GM20431 (cell line): ENCODE results near the gene NEUROD4.

Experiments
- in situ Hi-C: fragments of 300-500 bp; cut with MseI, MboI; formaldehyde crosslinking; loops from one replicate; pipeline ENCODE4 v1.15.0; 2020; ENCODE audit warnings: low sequenced_read_pairs; ENCODE audit not compliant: unreplicated experiment

The NEUROD4 gene

DNA sequence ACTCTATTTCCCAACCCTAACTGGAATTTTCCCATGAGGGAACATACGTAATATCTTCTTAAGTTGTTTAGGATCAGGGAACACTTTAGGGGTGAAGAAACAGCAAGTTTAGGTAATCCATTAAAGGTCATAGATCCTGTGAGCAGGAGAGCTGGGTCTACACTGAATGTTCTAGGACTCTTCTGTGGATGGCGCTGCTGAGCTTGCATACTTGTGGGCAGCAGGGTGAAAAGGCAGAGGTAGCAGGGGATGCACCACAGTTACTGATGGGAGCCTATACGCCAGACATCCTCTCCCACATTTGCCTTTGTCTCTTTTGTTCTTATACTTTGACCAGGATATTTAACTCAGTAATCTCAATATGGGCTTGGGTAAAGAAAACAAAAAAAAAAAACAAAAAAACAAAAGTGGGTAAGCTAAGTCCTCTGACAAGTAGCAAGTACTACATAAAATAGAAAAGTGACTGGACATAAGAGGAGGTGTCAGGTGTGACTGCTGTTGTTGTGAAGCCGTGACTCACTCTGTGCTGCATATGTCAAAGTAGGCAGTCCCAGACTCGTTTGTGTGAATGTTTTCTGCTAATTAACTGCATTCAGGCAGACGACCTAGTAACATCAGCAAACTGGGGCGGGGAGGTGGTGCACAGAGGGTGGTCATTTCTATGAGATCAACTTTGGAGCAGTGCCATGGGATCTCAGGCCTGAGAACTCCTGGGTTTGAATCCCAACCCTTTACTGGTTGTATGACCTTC lies 31.6 kb downstream of the NEUROD4 start:
- in situ Hi-C loops = loop anchor here (25.0 kb wide), 1 partner anchor 314 kb away; no protein-coding TSS in a partner anchor

DNA sequence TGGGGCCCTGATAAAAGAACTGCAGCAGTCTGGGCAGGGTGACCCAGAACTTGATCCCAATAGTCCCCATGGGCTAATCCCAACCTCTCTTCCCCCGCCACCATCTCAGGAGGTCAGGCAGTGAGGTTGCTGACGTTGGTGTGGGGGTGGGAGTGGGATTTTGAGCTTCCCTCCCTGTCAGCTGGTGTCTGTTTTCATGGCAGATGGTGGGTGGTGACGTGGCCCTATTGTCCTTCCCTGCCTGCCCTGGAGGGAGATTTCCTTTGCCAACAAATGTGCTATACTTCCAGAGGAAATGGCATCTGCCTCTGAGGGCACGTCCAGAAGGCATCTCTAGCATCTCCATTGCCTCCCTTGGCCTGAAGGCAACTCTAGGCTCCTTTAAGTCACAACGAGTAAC lies 37.7 kb downstream of the NEUROD4 start:
- in situ Hi-C loops = loop anchor here (25.0 kb wide), 1 partner anchor 320 kb away; no protein-coding TSS in a partner anchor

- in situ Hi-C loops = loop anchor here (25.0 kb wide), 1 partner anchor 321 kb away; no protein-coding TSS in a partner anchor
These were observed 38.3 kb downstream of the NEUROD4 start for GRCh38 chr12:55058082-55058481.

GRCh38 chr12:55058776-55059175 lies 39.0 kb downstream of the NEUROD4 start:
- in situ Hi-C loops = loop anchor here (25.0 kb wide), 1 partner anchor 321 kb away; no protein-coding TSS in a partner anchor

GRCh38 chr12:55060470-55060869 lies 40.7 kb downstream of the NEUROD4 start:
- in situ Hi-C loops = loop anchor here (10.0 to 25.0 kb wide), 2 partner anchors 66 to 323 kb away; no protein-coding TSS in a partner anchor

DNA sequence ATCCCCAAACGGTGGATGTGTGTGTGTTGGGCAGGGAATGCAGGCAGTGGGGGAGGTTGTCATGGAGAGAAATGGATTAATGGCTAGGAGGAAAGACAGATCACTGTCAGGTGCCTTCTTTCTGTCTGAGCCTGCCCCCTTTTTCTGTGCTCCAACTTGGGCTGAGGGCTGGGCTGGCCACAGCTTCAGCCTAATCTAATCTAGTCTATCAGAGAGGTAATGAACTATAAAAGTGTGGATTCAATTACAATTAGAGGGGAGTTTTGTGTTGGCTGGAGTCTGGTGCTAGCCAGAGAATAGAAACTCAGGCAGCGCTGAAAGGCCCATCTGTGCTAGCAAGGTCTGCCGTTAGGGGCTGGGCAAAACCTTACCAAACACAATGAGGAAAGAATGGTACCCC lies 41.2 kb downstream of the NEUROD4 start:
- in situ Hi-C loops = loop anchor here (10.0 to 25.0 kb wide), 2 partner anchors 66 to 324 kb away; no protein-coding TSS in a partner anchor

- in situ Hi-C loops = loop anchor here (10.0 to 25.0 kb wide), 2 partner anchors 68 to 326 kb away; no protein-coding TSS in a partner anchor
These were observed 43.5 kb downstream of the NEUROD4 start for GRCh38 chr12:55063291-55063690.

DNA sequence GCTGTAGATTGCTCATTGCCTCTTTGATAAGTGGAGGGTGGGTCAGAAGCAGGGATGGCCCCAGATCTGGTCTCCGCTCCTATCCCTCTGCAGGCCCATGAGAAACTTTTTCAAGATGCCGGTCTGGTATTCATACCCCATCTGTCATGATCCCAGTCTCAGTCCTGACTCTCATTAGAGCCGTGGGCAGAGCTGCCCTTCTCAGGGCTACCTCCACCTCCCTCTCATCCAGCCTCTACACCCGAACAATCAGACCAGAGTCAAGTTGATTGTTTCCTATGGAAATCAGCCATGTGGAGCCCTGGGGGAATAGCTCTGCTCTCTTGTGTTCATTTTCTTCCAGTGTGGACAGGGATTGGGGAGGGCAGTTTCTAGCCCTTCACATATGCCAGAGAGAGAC lies 45.8 kb downstream of the NEUROD4 start:
- in situ Hi-C loops = loop anchor here (10.0 to 25.0 kb wide), 2 partner anchors 71 to 328 kb away; no protein-coding TSS in a partner anchor

- in situ Hi-C loops = loop anchor here (10.0 to 25.0 kb wide), 2 partner anchors 73 to 330 kb away; no protein-coding TSS in a partner anchor
These were observed 47.9 kb downstream of the NEUROD4 start for GRCh38 chr12:55067701-55068100.

GRCh38 chr12:55068416-55069010 lies 48.7 kb downstream of the NEUROD4 start:
- in situ Hi-C loops = loop anchor here (10.0 to 25.0 kb wide), 2 partner anchors 74 to 331 kb away; no protein-coding TSS in a partner anchor

- in situ Hi-C loops = loop anchor here (25.0 kb wide), 1 partner anchor 335 kb away; no protein-coding TSS in a partner anchor
These were observed 52.3 kb downstream of the NEUROD4 start for GRCh38 chr12:55072083-55072482.

DNA sequence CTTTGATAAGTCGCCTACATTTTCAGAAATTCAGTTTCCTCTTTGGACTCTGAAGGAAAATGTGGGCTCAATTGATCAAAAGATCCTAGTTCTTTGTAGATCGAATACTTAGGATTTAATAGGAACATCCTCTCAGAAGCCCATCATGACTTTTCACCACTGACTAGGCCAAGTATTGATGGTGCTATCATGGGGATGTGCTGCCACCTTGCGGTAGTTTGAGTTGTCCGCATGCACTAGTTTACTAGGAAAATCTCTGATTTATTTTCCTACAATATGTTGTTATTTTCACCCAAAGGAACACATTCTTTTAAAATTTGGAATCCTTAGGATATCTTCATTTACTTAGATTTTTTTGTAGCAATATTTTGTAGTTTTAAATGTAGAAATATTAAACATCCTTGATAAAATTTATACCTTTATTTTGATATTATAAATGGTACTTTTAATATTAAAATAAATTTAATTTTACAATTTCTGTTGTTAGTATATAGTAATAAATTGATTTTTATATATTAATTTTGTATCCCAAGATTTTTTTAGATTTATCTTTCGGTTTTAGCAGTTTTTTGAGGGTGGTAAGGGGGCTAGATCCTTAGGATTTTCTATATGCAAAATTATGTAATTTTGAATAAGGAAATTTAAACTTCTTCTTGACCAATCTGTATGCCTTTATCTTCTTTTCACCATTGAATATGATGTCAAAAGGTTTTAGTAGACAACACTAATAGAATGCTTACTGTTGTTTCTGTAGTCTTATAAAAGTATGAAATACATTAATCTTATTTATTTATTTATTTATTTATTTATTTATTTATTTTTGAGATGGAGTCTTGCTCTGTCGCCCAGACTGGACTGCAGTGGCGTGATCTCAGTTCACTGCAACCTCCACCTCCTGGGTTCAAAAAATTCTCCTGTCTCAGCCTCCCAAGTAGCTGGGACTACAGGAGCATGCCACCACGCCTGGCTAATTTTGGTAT lies 53.6 kb downstream of the NEUROD4 start:
- in situ Hi-C loops = loop anchor here (25.0 kb wide), 1 partner anchor 336 kb away; no protein-coding TSS in a partner anchor

DNA sequence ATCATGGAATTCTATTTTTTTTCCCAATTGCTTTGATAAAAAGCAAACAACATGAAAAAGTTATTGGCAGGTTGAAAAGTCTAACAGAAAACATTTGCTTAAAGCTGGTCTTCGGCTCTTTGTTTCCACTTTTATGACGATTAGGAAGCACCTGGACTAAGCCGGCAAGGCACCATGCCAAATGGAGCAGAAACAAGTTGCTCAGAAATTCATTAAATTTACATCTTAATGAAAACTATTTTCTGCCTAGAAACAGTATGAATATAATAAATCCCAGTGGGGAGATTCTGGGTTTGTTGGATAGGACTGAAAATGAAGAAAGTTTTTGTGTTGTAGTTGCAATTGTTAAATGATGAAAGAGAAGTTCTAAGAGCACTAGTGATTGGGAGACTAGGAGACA lies 55.0 kb downstream of the NEUROD4 start:
- in situ Hi-C loops = loop anchor here (25.0 kb wide), 1 partner anchor 338 kb away; no protein-coding TSS in a partner anchor
